B cell (primary cell): ENCODE results near the gene P2RX6. TPM values are rescaled to one million over a fixed set of nuclear protein-coding genes. Genes with fewer than 3 reads are reported as not detected.

Source experiments
- ATAC-seq: fragments of 200-7000 bp; cut with Tn5 transposase; one replicate; pipeline ENCODE4 v1.10.0; 2021; ENCODE audit warnings: low read depth, mild to moderate bottlenecking, moderate number of reproducible peaks, moderate library complexity
- CTCF ChIA-PET: fragments of 350-600 bp; sonication (Branson Sonifier 250); formaldehyde crosslinking; loops from one replicate; lab custom pipeline; 2021; ENCODE audit warnings: antibody characterized with exemption, inconsistent platforms; lab: Charles Lee
- POLR2A ChIA-PET: fragments of 350-600 bp; sonication (Branson Sonifier 250); formaldehyde crosslinking; loops from one replicate; lab custom pipeline; 2021; ENCODE audit warnings: antibody characterized with exemption; lab: Charles Lee
- DNase-seq: peaks from one replicate; pipeline ENCODE4 v3.0.0; 2013
- H2AFZ ChIP-seq: 2 replicates; pipeline ENCODE4 v1.6.1; 2012; ENCODE audit warnings: mild to moderate bottlenecking, low read depth, low read length; ENCODE audit not compliant: insufficient read depth, poor library complexity, severe bottlenecking
- H3K27ac ChIP-seq, 2 donors: 1 replicate in 1 of 2; 2 replicates in 1 of 2; pipeline ENCODE4 v1.5.1; 2012 to 2013; ENCODE audit warnings: low read length in 2 of 2, mild to moderate bottlenecking in 2 of 2, moderate library complexity in 1 of 2
- H3K27me3 ChIP-seq, 4 experiments: fragments of 200-600 bp in 1 of 4; sonication (generic) in 1 of 4; replicated peaks in 1 of 4; 1 replicate in 2 of 4; 2 replicates in 2 of 4; pipeline versions ENCODE4 v1.6.1 to v1.7.0; 2013 to 2016; ENCODE audit warnings: low read length in 3 of 4, mild to moderate bottlenecking in 2 of 4, mixed read lengths in 1 of 4, moderate library complexity in 1 of 4; ENCODE audit not compliant: insufficient read depth in 4 of 4, control insufficient read depth in 3 of 4; ENCODE audit errors: control extremely low read depth in 1 of 4
- H3K36me3 ChIP-seq, 2 experiments: replicated peaks in 1 of 2; 1 replicate in 1 of 2; 2 replicates in 1 of 2; pipeline versions ENCODE4 v1.6.1 to v1.7.1; 2013; ENCODE audit warnings: low read length in 1 of 2; ENCODE audit not compliant: insufficient read depth in 2 of 2, control insufficient read depth in 1 of 2; ENCODE audit errors: control extremely low read depth in 1 of 2, extremely low read depth in 1 of 2
- H3K4me1 ChIP-seq, 2 donors: fragments of 200-600 bp in 1 of 2; sonication (generic) in 1 of 2; 1 replicate in 1 of 2; 2 replicates in 1 of 2; pipeline versions ENCODE4 v1.5.1 to v1.6.1; 2013 to 2017; ENCODE audit warnings: low read length in 2 of 2; ENCODE audit not compliant: control insufficient read depth in 2 of 2, insufficient read depth in 2 of 2
- H3K4me2 ChIP-seq: replicated peaks from 2 replicates; pipeline ENCODE3; 2012; ENCODE audit warnings: mild to moderate bottlenecking, low read depth, low read length; ENCODE audit not compliant: poor library complexity, severe bottlenecking
- H3K4me3 ChIP-seq, 5 experiments: fragments of 200-600 bp in 1 of 5; sonication (generic) in 1 of 5; 1 replicate in 3 of 5; 2 replicates in 2 of 5; pipeline versions ENCODE4 v1.5.1 to v1.7.0; 2011 to 2016; ENCODE audit warnings: low read length in 4 of 5, mild to moderate bottlenecking in 4 of 5, low read depth in 2 of 5, control low read depth in 1 of 5, moderate library complexity in 1 of 5; ENCODE audit not compliant: insufficient read depth in 1 of 5; ENCODE audit errors: control extremely low read depth in 1 of 5, extremely low read depth in 1 of 5
- H3K79me2 ChIP-seq: fragments of 200-600 bp; sonication (generic); one replicate; pipeline ENCODE4 v1.6.0; 2016; ENCODE audit warnings: low read length; ENCODE audit not compliant: control insufficient read depth, insufficient read depth
- H3K9ac ChIP-seq: fragments of 200-600 bp; sonication (generic); 2 replicates; pipeline ENCODE4 v1.6.1; 2017; ENCODE audit warnings: mild to moderate bottlenecking, low read length, moderate library complexity
- H3K9me3 ChIP-seq, 3 donors: one replicate each; pipeline versions ENCODE4 v1.6.1 to v1.7.1; 2013; ENCODE audit warnings: low read length in 2 of 3; ENCODE audit not compliant: control insufficient read depth in 2 of 3, insufficient read depth in 1 of 3; ENCODE audit errors: control extremely low read depth in 1 of 3
- H4K20me1 ChIP-seq: 2 replicates; pipeline ENCODE4 v1.6.0; 2012; ENCODE audit warnings: mild to moderate bottlenecking, low read length; ENCODE audit not compliant: insufficient read depth, control insufficient read depth, poor library complexity, severe bottlenecking
- H3K27ac Mint-ChIP-seq: one replicate; pipeline ENCODE4 v1.8.0; 2021; ENCODE audit warnings: mixed read lengths
- H3K27me3 Mint-ChIP-seq: one replicate; pipeline ENCODE4 v1.8.0; 2021; ENCODE audit warnings: mixed read lengths
- H3K4me1 Mint-ChIP-seq: one replicate; pipeline ENCODE4 v1.8.0; 2021; ENCODE audit warnings: mixed read lengths
- H3K4me3 Mint-ChIP-seq: one replicate; pipeline ENCODE4 v1.8.0; 2021; ENCODE audit warnings: mixed read lengths
- H3K9me3 Mint-ChIP-seq: one replicate; pipeline ENCODE4 v1.8.0; 2022; ENCODE audit warnings: mixed read lengths; ENCODE audit not compliant: insufficient read depth
- CTCF ChIP-seq: fragments of 200-600 bp; IDR thresholded peaks from one replicate; pipeline ENCODE4 v1.8.0; 2022; ENCODE audit warnings: antibody characterized with exemption, mild to moderate bottlenecking
- EZH2 ChIP-seq: IDR thresholded peaks from 2 replicates; pipeline ENCODE4 v1.6.1; 2012; ENCODE audit warnings: borderline replicate concordance, low read depth, mild to moderate bottlenecking, moderate library complexity, low read length; ENCODE audit not compliant: insufficient read depth, poor library complexity, severe bottlenecking
- WGBS: methylation state at CpG from one replicate; pipeline ENCODE4 v1.1.5; 2013; ENCODE audit warnings: missing lambda C conversion rate; ENCODE audit not compliant: insufficient coverage; 5-methylcytosine and 5-hydroxymethylcytosine counted together
- intact Hi-C: fragments of 100-400 bp; cut with micrococcal nuclease; formaldehyde crosslinking; loops from one replicate; pipeline ENCODE4 v1.10.0; 2022
- polyA plus RNA-seq: library from polyadenylated mRNA; depleted of rRNA; stranded (reverse); fragments of >200 nt; gene quantifications from 2 replicates; pipeline ENCODE4 v1.2.3, GENCODE V29; 2012
- total RNA-seq, 2 donors: library from RNA; stranded (reverse); fragments of 120-200 nt in 1 of 2; gene quantifications; 1 replicate in 1 of 2; 2 replicates in 1 of 2; pipeline versions ENCODE4 v1.2.3 to v1.2.4, GENCODE V29; 2013 to 2022

P2RX6 gene
- total and polyA plus RNA-seq, 2 donors (not counting 1 experiment from before 2014, with no cell fraction given) = 0.49 to 0.79 TPM

- H3K27ac ChIP-seq = no peak overlapping the region
- ATAC-seq (no peak), DNase-seq (no peak)
- H3K9me3 Mint-ChIP-seq = no peaks in the 10 kb centered on the region
- no peak overlapping the region for H3K27ac Mint-ChIP-seq
- H3K4me3 Mint-ChIP-seq = peak overlapping the region; percentile 94
- no peak overlapping the region for H3K4me3 ChIP-seq
- no peak overlapping the region for H2AFZ ChIP-seq
- no peak overlapping the region for H3K4me2 ChIP-seq
- WGBS = 83% methylated on average over 7 of the region's 10 CpGs
- POLR2A ChIA-PET = no interaction called here
- TF ChIP-seq CTCF = no peak
- no peak for TF ChIP-seq EZH2
- H3K36me3 ChIP-seq = no peaks in the 10 kb centered on the region
- H3K4me1 ChIP-seq = peaks cover 14 to 24% of the 10 kb centered on the region in 2 donors
- peaks cover 0 to 2% (median 0%) of the 10 kb centered on the region in 4 experiments for H3K27me3 ChIP-seq
- no peaks in the 10 kb centered on the region for H4K20me1 ChIP-seq
- H3K79me2 ChIP-seq = no peaks in the 10 kb centered on the region
- H3K9me3 ChIP-seq = no peaks in the 10 kb centered on the region
- H3K4me1 Mint-ChIP-seq = peaks cover 24% of the 10 kb centered on the region
- H3K9ac ChIP-seq = no peak overlapping the region
- intact Hi-C loops = no loop called here
- H3K27me3 Mint-ChIP-seq = no peaks in the 10 kb centered on the region
- CTCF ChIA-PET = no interaction called here
These were observed 571 bp downstream of the P2RX6 start for GRCh38 chr22:21015466-21016006.

GRCh38 chr22:21016644-21017420 is 1.9 kb downstream of the P2RX6 start:
- Histone ChIP-seq H3K4me3 (no peak overlapping the region), H3K27me3 (peaks cover 0 to 2% (median 0%) of the 10 kb centered on the region in 4 experiments), H3K36me3 (no peaks in the 10 kb centered on the region), H4K20me1 (no peaks in the 10 kb centered on the region), H3K9me3 (no peaks in the 10 kb centered on the region), H3K9ac (no peak overlapping the region), H3K4me2 (no peak overlapping the region), H3K79me2 (no peaks in the 10 kb centered on the region), H3K27ac (no peak overlapping the region), H3K4me1 (peaks cover 14 to 24% of the 10 kb centered on the region in 2 donors), H2AFZ (no peak overlapping the region)
- Mint-ChIP-seq H3K27me3 (no peaks in the 10 kb centered on the region), H3K4me1 (peaks cover 24% of the 10 kb centered on the region), H3K9me3 (no peaks in the 10 kb centered on the region), H3K4me3 (no peak overlapping the region), H3K27ac (peak overlapping the region; percentile 61)
- CTCF ChIA-PET = no interaction called here
- DNase-seq (no peak), ATAC-seq (no peak)
- WGBS = 89% methylated on average over 12 of the region's 13 CpGs
- TF ChIP-seq EZH2 = no peak
- TF ChIP-seq CTCF = no peak
- POLR2A ChIA-PET = no interaction called here
- intact Hi-C loops = no loop called here
